ENCODE measurements around the gene SETD2.

DNA sequence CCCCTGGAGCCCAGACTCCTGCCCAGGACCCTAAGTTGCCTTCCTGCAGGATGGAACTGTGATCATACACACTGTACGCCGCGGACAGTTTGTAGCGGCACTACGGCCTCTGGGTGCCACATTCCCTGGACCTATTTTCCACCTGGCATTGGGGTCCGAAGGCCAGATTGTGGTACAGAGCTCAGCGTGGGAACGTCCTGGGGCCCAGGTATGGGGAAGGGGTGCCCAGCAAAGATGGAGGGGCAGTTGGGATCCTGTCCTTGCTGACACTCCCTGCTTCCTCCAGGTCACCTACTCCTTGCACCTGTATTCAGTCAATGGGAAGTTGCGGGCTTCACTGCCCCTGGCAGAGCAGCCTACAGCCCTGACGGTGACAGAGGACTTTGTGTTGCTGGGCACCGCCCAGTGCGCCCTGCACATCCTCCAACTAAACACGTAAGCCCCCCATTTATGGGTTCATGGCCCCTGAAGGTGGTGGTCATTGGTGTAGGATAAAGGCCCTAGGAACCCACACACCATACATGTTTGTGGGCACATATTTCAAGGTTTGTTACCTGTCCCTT is 155.6 kb downstream of the SETD2 start:
- TF ChIP-seq, protein P1, sequence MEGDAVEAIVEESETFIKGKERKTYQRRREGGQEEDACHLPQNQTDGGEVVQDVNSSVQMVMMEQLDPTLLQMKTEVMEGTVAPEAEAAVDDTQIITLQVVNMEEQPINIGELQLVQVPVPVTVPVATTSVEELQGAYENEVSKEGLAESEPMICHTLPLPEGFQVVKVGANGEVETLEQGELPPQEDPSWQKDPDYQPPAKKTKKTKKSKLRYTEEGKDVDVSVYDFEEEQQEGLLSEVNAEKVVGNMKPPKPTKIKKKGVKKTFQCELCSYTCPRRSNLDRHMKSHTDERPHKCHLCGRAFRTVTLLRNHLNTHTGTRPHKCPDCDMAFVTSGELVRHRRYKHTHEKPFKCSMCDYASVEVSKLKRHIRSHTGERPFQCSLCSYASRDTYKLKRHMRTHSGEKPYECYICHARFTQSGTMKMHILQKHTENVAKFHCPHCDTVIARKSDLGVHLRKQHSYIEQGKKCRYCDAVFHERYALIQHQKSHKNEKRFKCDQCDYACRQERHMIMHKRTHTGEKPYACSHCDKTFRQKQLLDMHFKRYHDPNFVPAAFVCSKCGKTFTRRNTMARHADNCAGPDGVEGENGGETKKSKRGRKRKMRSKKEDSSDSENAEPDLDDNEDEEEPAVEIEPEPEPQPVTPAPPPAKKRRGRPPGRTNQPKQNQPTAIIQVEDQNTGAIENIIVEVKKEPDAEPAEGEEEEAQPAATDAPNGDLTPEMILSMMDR (IDR thresholded peaks at IDR 0.05 in 8 of 11, conservative IDR thresholded peaks at IDR 0.05 in 3 of 11), result no peak
- no peak for TF ChIP-seq POLR2A (IDR thresholded peaks at IDR 0.05)
- TF ChIP-seq POLR2AphosphoS5 (IDR thresholded peaks at IDR 0.05), result no peak
